Karpas-422 (cell line): ENCODE measurements around the gene AVEN. TPM values are rescaled to one million over a fixed set of nuclear protein-coding genes. Genes with fewer than 3 reads are reported as not detected.

Source experiments
- DNase-seq: peaks from one replicate; pipeline ENCODE4 v3.0.0-alpha.2; 2015
- H2AFZ ChIP-seq: fragments of 200-600 bp; sonication (generic); 2 replicates; pipeline ENCODE4 v1.6.1; 2014; ENCODE audit warnings: antibody characterized with exemption, low read length, mixed read lengths
- H3K27ac ChIP-seq: fragments of 200-600 bp; sonication (generic); 2 replicates; pipeline ENCODE4 v1.5.1; 2014; ENCODE audit warnings: mild to moderate bottlenecking, low read length, moderate library complexity
- H3K27me3 ChIP-seq: fragments of 200-600 bp; sonication (generic); 2 replicates; pipeline ENCODE4 v1.6.1; 2014; ENCODE audit warnings: low read length, mixed read lengths
- H3K36me3 ChIP-seq: fragments of 200-600 bp; sonication (generic); 2 replicates; pipeline ENCODE4 v1.6.1; 2014; ENCODE audit warnings: low read length, mixed read lengths; ENCODE audit not compliant: insufficient read depth
- H3K4me1 ChIP-seq: fragments of 200-600 bp; sonication (generic); 2 replicates; pipeline ENCODE4 v1.6.1; 2014; ENCODE audit warnings: mild to moderate bottlenecking, low read length, mixed read lengths
- H3K4me2 ChIP-seq: fragments of 200-600 bp; sonication (generic); 2 replicates; pipeline ENCODE4 v1.6.1; 2014; ENCODE audit warnings: low read length, low read depth, mild to moderate bottlenecking; ENCODE audit not compliant: poor library complexity, severe bottlenecking
- H3K4me3 ChIP-seq: fragments of 200-600 bp; sonication (generic); 2 replicates; pipeline ENCODE4 v1.5.1; 2014; ENCODE audit warnings: mild to moderate bottlenecking, antibody characterized with exemption, low read length, mixed read lengths
- H3K79me2 ChIP-seq: fragments of 200-600 bp; sonication (generic); 2 replicates; pipeline ENCODE4 v1.6.1; 2014; ENCODE audit warnings: mild to moderate bottlenecking, low read length, mixed read lengths
- H3K9ac ChIP-seq: fragments of 200-600 bp; sonication (generic); 2 replicates; pipeline ENCODE4 v1.6.0; 2014; ENCODE audit warnings: low read length
- H3K9me2 ChIP-seq: fragments of 200-600 bp; sonication (generic), shearing (Covaris generic); replicated peaks from 2 replicates; pipeline ENCODE4 v1.6.0; 2014; ENCODE audit warnings: mild to moderate bottlenecking, low read length, moderate library complexity; ENCODE audit not compliant: insufficient read depth
- H3K9me3 ChIP-seq: fragments of 300-700, 200-600 bp; sonication (generic); 2 replicates; pipeline ENCODE4 v1.6.1; 2014; ENCODE audit warnings: low read length, mixed read lengths
- H4K20me1 ChIP-seq: fragments of 200-600 bp; sonication (generic); 2 replicates; pipeline ENCODE4 v1.6.1; 2014; ENCODE audit warnings: mild to moderate bottlenecking, antibody characterized with exemption, low read length, low read depth; ENCODE audit not compliant: insufficient read depth
- total RNA-seq: library from RNA; depleted of rRNA; stranded (reverse); fragments of >200 nt; shearing (Covaris generic); gene quantifications from 2 replicates; pipeline ENCODE4 v1.2.3, GENCODE V29; 2014; ENCODE audit warnings: low replicate concordance

The AVEN gene
- total RNA-seq, 1 experiment from 2014 or later = 4.6 TPM

DNA sequence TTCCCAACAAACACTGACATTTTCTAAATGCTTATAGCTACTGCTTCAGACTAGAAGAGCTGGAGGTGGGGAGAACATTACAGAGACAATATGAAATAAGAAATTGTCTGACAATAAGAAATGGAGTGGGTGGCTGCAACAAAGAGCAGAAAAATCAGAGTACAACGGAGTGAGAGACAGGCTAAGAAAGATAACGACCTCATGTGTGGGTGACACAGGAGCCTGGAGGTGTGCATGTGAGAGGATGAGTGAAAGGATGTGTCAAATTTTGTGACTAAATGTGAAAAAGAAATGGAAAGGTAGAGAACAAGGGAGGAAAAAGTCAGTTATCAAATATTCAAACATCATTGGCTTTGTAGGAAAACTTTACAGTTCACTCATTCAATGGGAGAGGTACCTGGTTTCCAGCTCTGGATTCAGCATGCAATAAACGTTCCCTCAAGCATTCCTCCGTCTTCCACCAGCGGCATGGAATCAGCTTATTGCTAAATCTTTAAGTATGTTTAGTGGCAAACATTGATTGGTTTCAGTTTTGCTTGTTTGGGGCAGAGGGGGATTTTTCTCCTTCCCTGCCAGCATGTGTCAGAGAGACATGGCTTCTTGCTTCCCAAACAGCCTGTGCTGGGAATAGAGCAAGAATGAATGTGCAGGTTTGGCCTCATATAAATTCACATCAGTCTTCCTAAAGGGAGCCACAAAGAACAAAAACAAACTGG is 174.5 kb downstream of the AVEN start:
- Histone ChIP-seq H2AFZ (no peak overlapping the region), H3K4me3 (no peak overlapping the region), H3K27me3 (no peaks in the 10 kb centered on the region), H4K20me1 (no peaks in the 10 kb centered on the region), H3K27ac (no peak overlapping the region), H3K4me2 (no peak overlapping the region), H3K36me3 (no peaks in the 10 kb centered on the region), H3K4me1 (no peaks in the 10 kb centered on the region), H3K9me2 (no peaks in the 10 kb centered on the region), H3K9ac (no peak overlapping the region), H3K79me2 (no peaks in the 10 kb centered on the region), H3K9me3 (no peaks in the 10 kb centered on the region)
- DNase-seq = no peak

DNA sequence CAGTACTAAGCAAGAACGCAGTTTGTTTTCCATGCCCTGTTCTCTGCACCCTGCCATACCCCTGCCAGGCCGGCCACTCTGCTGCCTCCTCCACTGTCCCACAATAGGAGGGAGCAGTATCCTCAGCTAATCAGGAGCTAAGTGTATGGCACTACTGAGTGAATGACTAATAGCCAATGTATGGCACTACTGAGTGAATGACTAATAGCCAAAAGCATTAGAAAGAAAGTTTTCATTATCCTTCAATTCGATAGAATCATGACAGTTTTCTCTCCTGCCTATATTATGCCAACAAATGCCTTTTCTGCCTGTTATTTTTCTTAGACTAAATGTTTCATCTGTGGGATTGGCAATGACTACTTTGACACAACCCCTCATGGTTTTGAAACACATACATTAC is 178.2 kb downstream of the AVEN start:
- DNase-seq = no peak
- no peaks in the 10 kb centered on the region for H3K79me2 ChIP-seq
- no peaks in the 10 kb centered on the region for H3K9me2 ChIP-seq
- H3K4me3 ChIP-seq = no peak overlapping the region
- no peak overlapping the region for H3K27ac ChIP-seq
- no peak overlapping the region for H3K4me2 ChIP-seq
- H2AFZ ChIP-seq = no peak overlapping the region
- H4K20me1 ChIP-seq = no peaks in the 10 kb centered on the region
- no peaks in the 10 kb centered on the region for H3K27me3 ChIP-seq
- no peaks in the 10 kb centered on the region for H3K36me3 ChIP-seq
- H3K9me3 ChIP-seq = no peaks in the 10 kb centered on the region
- no peaks in the 10 kb centered on the region for H3K4me1 ChIP-seq
- no peak overlapping the region for H3K9ac ChIP-seq

DNA sequence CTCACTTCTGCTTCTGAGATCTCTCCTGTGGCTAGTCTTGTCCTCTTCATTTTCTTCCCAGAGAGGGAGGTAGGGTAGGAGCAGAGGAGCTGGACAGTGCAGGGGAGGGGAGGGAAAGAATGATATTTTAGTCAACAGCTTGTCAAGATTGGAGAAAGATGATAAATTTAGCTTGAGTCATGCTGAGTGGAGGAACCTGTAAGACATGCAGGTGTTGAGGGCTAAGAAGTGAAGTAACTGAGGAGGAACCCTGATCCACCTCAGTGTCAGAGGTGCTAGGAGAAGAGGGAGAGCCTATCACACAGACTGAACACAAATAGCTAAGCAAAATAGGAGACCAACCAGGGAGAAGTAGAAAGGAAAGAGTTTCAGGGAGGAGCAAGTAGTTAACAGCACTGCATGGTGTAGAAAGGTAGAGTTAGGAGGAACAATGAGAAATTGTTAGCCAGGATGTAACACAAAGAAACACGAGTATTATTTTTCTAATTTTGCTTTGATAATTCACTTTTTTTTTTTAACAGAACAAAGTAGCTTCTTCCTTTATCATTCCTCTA is 178.9 kb downstream of the AVEN start:
- H3K79me2 ChIP-seq = no peaks in the 10 kb centered on the region
- H3K9me3 ChIP-seq = no peaks in the 10 kb centered on the region
- no peak overlapping the region for H2AFZ ChIP-seq
- no peak overlapping the region for H3K9ac ChIP-seq
- H3K36me3 ChIP-seq = no peaks in the 10 kb centered on the region
- no peaks in the 10 kb centered on the region for H4K20me1 ChIP-seq
- H3K9me2 ChIP-seq = no peaks in the 10 kb centered on the region
- H3K27me3 ChIP-seq = no peaks in the 10 kb centered on the region
- no peak for DNase-seq
- no peak overlapping the region for H3K4me3 ChIP-seq
- no peak overlapping the region for H3K27ac ChIP-seq
- no peak overlapping the region for H3K4me2 ChIP-seq
- H3K4me1 ChIP-seq = no peaks in the 10 kb centered on the region

DNA sequence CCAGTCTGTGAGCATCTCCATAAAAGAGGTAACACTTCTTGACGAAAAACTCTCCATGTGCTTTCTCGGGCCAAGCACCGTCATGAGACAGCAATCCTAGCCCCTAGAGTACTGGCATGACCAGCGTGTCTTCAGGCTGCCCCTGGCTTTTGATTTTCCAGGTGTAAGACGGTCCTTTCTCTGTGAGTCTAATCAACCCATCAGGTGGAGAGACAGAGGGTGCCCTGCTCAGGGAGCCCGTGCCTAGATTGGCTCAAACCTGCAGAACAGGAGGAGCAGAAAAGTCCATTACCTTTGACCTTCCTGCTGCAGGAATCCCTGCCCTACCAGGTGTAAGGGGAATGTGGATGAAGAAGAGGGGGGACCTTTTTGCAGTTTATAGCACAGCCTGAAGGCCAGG is 180.2 kb downstream of the AVEN start:
- Histone ChIP-seq H2AFZ (no peak overlapping the region), H3K9me3 (no peaks in the 10 kb centered on the region), H3K79me2 (no peaks in the 10 kb centered on the region), H3K4me1 (no peaks in the 10 kb centered on the region), H3K9me2 (no peaks in the 10 kb centered on the region), H3K9ac (no peak overlapping the region), H3K36me3 (no peaks in the 10 kb centered on the region), H3K4me3 (no peak overlapping the region), H3K27me3 (no peaks in the 10 kb centered on the region), H4K20me1 (no peaks in the 10 kb centered on the region), H3K27ac (no peak overlapping the region), H3K4me2 (no peak overlapping the region)
- no peak for DNase-seq

DNA sequence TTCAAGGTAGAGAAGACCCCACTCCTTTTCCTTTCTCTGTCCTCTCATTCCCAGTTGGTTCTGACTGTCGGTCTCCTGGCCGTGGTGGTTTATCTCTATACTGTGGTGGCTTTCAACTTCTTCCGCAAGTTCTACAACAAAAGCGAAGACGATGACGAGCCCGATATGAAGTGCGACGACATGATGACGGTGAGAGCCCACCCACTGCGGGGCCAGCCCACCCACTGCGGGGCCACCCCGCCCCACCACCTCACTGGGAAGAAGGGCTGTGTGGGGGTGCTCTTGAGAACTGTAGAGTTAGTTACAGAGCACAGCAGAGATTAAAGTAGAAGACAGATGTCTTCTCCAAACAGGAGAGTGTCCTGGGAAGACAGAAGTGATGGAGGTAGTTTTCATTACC is 181.3 kb downstream of the AVEN start:
- H2AFZ ChIP-seq = no peak overlapping the region
- H3K36me3 ChIP-seq = no peaks in the 10 kb centered on the region
- no peaks in the 10 kb centered on the region for H3K4me1 ChIP-seq
- no peaks in the 10 kb centered on the region for H3K9me2 ChIP-seq
- no peak overlapping the region for H3K4me2 ChIP-seq
- no peak overlapping the region for H3K4me3 ChIP-seq
- no peak overlapping the region for H3K9ac ChIP-seq
- no peaks in the 10 kb centered on the region for H3K27me3 ChIP-seq
- H3K79me2 ChIP-seq = no peaks in the 10 kb centered on the region
- no peak overlapping the region for H3K27ac ChIP-seq
- no peak for DNase-seq
- no peaks in the 10 kb centered on the region for H3K9me3 ChIP-seq
- H4K20me1 ChIP-seq = no peaks in the 10 kb centered on the region

DNA sequence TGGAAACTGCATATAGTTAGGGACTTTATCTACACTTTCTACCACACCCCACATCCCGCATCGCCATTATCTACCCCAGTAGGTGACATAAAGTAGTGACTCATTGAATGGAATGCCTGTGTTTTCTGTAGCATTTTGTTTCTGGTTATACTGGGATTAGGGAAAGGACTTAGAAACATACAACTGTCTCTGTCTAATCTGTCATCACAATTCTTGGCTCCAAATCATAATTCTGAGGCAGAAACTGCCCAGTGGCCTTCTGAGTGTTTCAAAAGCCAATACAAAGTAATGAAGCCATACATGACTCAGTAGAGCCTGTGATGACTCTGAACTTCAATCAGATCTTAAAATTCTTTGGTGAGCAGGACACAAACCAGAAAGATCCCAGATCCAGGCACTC is 186.4 kb downstream of the AVEN start:
- DNase-seq = no peak
- no peak overlapping the region for H3K9ac ChIP-seq
- no peaks in the 10 kb centered on the region for H3K27me3 ChIP-seq
- no peaks in the 10 kb centered on the region for H3K9me2 ChIP-seq
- H2AFZ ChIP-seq = no peak overlapping the region
- no peak overlapping the region for H3K4me2 ChIP-seq
- no peaks in the 10 kb centered on the region for H4K20me1 ChIP-seq
- no peak overlapping the region for H3K4me3 ChIP-seq
- H3K79me2 ChIP-seq = no peaks in the 10 kb centered on the region
- no peaks in the 10 kb centered on the region for H3K9me3 ChIP-seq
- no peaks in the 10 kb centered on the region for H3K4me1 ChIP-seq
- no peaks in the 10 kb centered on the region for H3K36me3 ChIP-seq
- H3K27ac ChIP-seq = no peak overlapping the region

DNA sequence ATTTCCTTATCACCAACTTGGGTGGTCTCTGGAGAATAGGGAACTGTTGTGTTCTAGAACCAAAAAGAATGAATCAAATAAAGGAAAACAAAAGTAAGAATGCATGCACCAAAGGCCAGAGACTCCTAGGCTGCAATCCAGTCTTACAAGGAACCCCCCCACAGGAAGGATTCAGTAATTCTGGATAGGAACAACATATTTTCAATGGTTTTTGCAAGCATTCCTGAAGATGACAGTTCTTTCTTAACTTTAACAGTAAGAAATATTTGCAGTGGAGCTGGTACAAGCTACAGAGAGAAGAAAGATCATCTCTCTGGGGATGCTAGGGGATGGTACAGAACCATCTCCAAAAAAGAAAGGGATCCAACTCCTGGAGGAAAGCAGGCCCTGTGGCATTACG is 186.9 kb downstream of the AVEN start:
- Histone ChIP-seq H3K9me3 (no peaks in the 10 kb centered on the region), H3K36me3 (no peaks in the 10 kb centered on the region), H2AFZ (no peak overlapping the region), H3K4me2 (no peak overlapping the region), H3K9ac (no peak overlapping the region), H3K27ac (no peak overlapping the region), H3K27me3 (no peaks in the 10 kb centered on the region), H3K4me3 (no peak overlapping the region), H3K79me2 (no peaks in the 10 kb centered on the region), H4K20me1 (no peaks in the 10 kb centered on the region), H3K9me2 (no peaks in the 10 kb centered on the region), H3K4me1 (no peaks in the 10 kb centered on the region)
- DNase-seq = no peak

DNA sequence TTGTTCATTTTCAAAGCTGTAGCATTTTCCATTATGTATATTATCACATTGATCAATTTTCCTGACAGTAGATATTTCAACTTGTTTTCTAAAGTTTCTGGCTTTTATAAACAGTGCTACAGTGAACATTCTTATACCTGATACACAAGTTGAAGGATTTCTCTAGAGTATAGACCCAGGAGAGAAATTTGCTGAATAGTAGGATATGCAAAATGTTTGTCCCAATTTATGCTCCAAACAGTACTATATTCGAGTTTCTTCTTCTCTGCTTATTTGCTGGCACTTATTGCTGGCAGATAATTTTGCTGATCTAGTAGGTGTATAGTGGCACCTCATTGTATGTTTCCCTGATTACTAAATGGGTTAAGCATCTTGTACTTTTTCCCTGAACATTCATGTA is 187.9 kb downstream of the AVEN start:
- H3K9me3 ChIP-seq = no peaks in the 10 kb centered on the region
- no peak for DNase-seq
- H4K20me1 ChIP-seq = no peaks in the 10 kb centered on the region
- H3K27me3 ChIP-seq = no peaks in the 10 kb centered on the region
- H3K9ac ChIP-seq = no peak overlapping the region
- H3K4me1 ChIP-seq = no peaks in the 10 kb centered on the region
- no peaks in the 10 kb centered on the region for H3K9me2 ChIP-seq
- no peak overlapping the region for H3K4me2 ChIP-seq
- H3K79me2 ChIP-seq = no peaks in the 10 kb centered on the region
- no peaks in the 10 kb centered on the region for H3K36me3 ChIP-seq
- no peak overlapping the region for H3K4me3 ChIP-seq
- no peak overlapping the region for H3K27ac ChIP-seq
- no peak overlapping the region for H2AFZ ChIP-seq
